GM21576 (cell line): ENCODE data around the gene CENPF.

Experiments
- ATAC-seq: cut with Tn5 transposase; IDR thresholded peaks from one replicate; pipeline ENCODE4 v1.9.1; 2021; ENCODE audit warnings: mild to moderate bottlenecking, moderate library complexity; ENCODE audit not compliant: unreplicated experiment

Gene CENPF

DNA sequence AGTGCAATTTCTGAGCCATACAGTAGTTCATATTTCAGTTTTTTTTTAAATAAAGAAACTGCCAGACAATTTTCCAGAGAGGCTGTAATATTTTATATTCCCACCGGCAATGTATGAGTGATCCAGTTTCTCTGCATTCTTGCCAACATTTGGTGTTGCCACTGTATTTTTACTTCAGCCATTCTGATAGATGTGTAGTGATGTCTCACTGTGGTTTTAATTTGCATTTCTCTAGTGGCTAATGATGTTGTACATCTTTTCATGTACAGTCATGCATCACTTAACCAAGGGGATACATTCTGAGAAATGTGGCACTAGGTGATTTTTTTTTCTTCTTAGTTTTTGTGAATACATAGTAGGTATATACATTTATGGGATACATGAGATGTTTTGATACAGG lies 99.6 kb downstream of the CENPF start:
- no peak for ATAC-seq

DNA sequence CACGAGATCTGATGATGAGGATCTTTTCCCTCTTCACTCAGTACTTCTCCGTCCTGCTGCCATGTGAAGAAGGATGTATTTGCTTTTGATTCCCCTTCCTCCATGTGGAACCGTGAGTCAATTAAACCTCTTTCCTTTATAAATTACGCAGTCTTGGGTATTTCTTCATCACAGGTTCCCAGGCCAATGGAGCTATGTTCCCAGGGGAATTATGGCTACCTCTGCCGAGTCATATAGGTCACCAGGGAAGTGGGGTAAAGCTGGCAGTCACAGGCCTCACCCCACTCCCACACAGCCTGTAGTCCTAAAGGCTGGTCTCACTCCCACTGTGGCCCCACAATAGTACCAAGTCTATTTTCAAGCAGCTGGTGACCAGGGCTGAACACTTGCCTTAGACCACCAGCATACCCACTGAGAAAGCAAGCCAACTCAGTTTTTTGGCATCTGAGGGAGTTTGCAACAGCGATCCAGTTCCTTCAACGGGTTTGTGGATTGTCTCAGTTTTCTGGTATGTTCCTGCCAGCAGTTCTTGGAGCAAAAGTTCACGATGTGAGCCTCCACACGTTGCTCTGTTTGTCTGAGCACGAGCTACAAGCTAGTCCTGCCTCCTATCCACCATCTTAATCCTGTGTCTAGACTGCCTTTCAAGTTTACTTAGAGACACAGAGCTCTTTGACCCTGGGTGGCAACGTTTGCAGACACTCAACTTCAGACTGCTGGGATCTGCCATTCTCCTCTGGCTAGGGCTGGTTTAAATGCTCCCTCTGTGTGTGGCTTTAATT lies 104.5 kb downstream of the CENPF start:
- ATAC-seq = no peak

DNA sequence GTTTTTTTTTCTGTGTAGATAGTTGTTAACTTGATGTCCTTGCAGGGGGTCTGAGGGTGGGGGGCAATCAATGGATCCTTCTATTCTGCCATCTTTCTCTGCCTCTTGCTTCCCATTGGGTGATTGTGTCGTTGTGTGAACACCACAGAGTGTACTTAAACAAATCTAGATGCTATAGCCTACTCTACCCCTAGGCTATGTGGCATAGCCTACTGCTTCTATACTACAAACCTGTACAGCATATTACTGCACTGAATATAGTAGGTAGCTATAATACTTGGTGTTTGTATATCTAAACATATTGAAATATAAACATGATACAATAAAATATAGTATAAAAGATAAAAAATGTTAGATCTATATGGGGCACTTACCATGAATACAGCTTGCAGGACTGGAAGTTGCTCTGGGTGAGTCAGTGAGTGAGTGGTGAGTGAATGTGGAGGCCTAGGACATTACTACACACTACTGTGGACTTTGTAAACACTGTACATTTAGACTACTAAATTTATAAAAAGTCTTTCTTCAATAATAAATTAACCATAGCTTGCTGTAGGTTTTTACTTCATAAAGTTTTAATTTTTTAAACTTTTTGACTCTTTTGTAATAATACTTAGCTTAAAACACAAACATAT lies 105.4 kb downstream of the CENPF start:
- ATAC-seq = no peak

DNA sequence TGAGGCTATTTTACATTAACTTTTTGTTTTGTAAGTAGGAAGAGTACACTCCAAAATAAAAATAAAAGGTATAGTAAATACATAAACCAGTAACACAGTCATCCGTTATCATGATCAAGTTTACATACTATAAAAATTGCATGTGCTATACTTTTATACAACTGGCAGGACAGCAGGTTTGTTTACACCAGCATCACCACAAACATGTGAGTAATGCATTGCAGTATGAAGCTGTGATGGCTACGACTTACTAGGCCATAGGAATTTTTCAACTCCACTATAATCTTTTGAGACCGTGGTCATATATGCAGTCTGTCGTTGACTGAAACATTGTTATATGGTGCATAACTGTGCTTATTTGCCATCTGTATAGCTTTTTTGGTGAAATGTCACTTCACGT lies 106.2 kb downstream of the CENPF start:
- no peak for ATAC-seq

DNA sequence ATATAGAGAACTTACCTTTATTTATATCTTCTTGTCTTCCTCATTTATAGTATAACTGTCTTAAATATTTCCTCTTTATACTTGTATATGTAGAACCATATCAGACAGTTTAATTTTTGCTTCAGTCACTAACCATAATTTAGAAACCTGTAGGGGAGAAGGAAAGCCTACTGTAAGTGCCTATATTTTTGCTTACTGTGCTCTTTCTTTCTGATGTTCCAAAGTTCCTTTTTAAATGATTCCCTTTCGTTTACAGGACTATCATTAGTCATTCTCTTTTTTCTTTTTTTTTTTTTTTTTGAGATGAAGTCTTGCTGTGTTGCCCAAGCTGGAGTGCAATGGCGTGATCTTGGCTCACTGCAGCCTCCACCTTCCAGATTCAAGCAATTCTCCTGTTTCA lies 109.7 kb downstream of the CENPF start:
- no peak for ATAC-seq
